GM23338 (cell line): Measurements from ENCODE around the gene WDCP. TPM values are rescaled to one million over a fixed set of nuclear protein-coding genes. Genes with fewer than 3 reads are reported as not detected.
A peak's percentile ranks its signal among the peaks of the same experiment; 100 is the strongest.

Experiments used
- ATAC-seq: fragments of 200-7000 bp; cut with Tn5 transposase; 3 replicates; pipeline ENCODE4 v1.9.1; 2020
- DNase-seq: peaks from one replicate; pipeline ENCODE4 v3.0.0-alpha.2; 2015; ENCODE audit warnings: low spot score
- H2AFZ ChIP-seq: fragments of 200-600 bp; sonication (generic); 2 replicates; pipeline ENCODE4 v1.8.0; 2016; ENCODE audit warnings: antibody characterized with exemption, mild to moderate bottlenecking, moderate library complexity
- H3F3A ChIP-seq: fragments of 200-600 bp; sonication (generic); replicated peaks from 2 replicates; pipeline ENCODE4 v1.8.0; 2017; ENCODE audit warnings: antibody characterized with exemption, mixed run types, low read depth
- H3K27ac ChIP-seq: fragments of 200-600 bp; sonication (generic); 2 replicates; pipeline ENCODE4 v1.6.1; 2016; ENCODE audit warnings: low read depth
- H3K27me3 ChIP-seq: fragments of 200-600 bp; sonication (generic); 2 replicates; pipeline ENCODE4 v1.8.0; 2016; ENCODE audit warnings: mild to moderate bottlenecking, mixed run types, moderate library complexity; ENCODE audit not compliant: insufficient read depth
- H3K36me3 ChIP-seq: fragments of 200-600 bp; sonication (generic); 2 replicates; pipeline ENCODE4 v1.8.0; 2016; ENCODE audit warnings: mild to moderate bottlenecking; ENCODE audit not compliant: insufficient read depth
- H3K4me1 ChIP-seq: fragments of 200-600 bp; sonication (generic); 2 replicates; pipeline ENCODE4 v1.8.0; 2016; ENCODE audit warnings: mild to moderate bottlenecking, moderate library complexity; ENCODE audit not compliant: insufficient read depth
- H3K4me2 ChIP-seq: fragments of 200-600 bp; sonication (generic); 2 replicates; pipeline ENCODE4 v1.7.1; 2017; ENCODE audit warnings: mixed run types
- H3K4me3 ChIP-seq: fragments of 200-600 bp; sonication (generic); 2 replicates; pipeline ENCODE4 v1.6.1; 2016; ENCODE audit warnings: mixed run types
- H3K79me2 ChIP-seq: fragments of 200-600 bp; sonication (generic); replicated peaks from 2 replicates; pipeline ENCODE4 v1.8.0; 2017; ENCODE audit warnings: mild to moderate bottlenecking; ENCODE audit not compliant: insufficient read depth
- H3K9me2 ChIP-seq: fragments of 200-600 bp; sonication (generic); 2 replicates; pipeline ENCODE4 v1.8.0; 2017; ENCODE audit not compliant: insufficient read depth
- H4K20me1 ChIP-seq: fragments of 200-600 bp; sonication (generic); replicated peaks from 2 replicates; pipeline ENCODE4 v1.8.0; 2017; ENCODE audit warnings: mild to moderate bottlenecking; ENCODE audit not compliant: insufficient read depth
- H3K27ac Mint-ChIP-seq: 2 replicates; pipeline ENCODE4 v1.8.0; 2020; ENCODE audit warnings: inconsistent platforms, mild to moderate bottlenecking, moderate library complexity, mixed read lengths
- H3K27me3 Mint-ChIP-seq: 3 replicates; pipeline ENCODE4 v1.8.0; 2022; ENCODE audit warnings: low read depth, mild to moderate bottlenecking, moderate library complexity, mixed read lengths, inconsistent platforms; ENCODE audit not compliant: insufficient read depth, poor library complexity
- H3K36me3 Mint-ChIP-seq: 3 replicates; pipeline ENCODE4 v1.8.0; 2021; ENCODE audit warnings: low read depth, mild to moderate bottlenecking, inconsistent platforms, moderate library complexity, mixed read lengths
- H3K4me1 Mint-ChIP-seq: 3 replicates; pipeline ENCODE4 v1.8.0; 2020; ENCODE audit warnings: mild to moderate bottlenecking, inconsistent platforms, mixed read lengths
- H3K4me3 Mint-ChIP-seq: 3 replicates; pipeline ENCODE4 v1.8.0; 2021; ENCODE audit warnings: moderate library complexity, mild to moderate bottlenecking, inconsistent platforms, mixed read lengths
- H3K9me3 Mint-ChIP-seq: 3 replicates; pipeline ENCODE4 v1.8.0; 2020; ENCODE audit warnings: moderate library complexity, mild to moderate bottlenecking, inconsistent platforms, mixed read lengths
- CREB1 ChIP-seq: fragments of 250-450 bp; sonication (Bioruptor Pico); IDR thresholded peaks from 2 replicates; pipeline ENCODE4 v1.5.0; 2020; ENCODE audit warnings: low read depth, mild to moderate bottlenecking, moderate library complexity
- ETS1 ChIP-seq: IDR thresholded peaks from 2 replicates; pipeline ENCODE4 v1.6.1; 2016; ENCODE audit warnings: antibody characterized with exemption
- EZH2 ChIP-seq: fragments of 200-600 bp; sonication (generic); IDR thresholded peaks from one replicate; pipeline ENCODE4 v1.8.0; 2017; ENCODE audit warnings: antibody characterized with exemption, mild to moderate bottlenecking, low read depth; ENCODE audit not compliant: unreplicated experiment
- JUNB ChIP-seq: IDR thresholded peaks from one replicate; pipeline ENCODE4 v1.6.1; 2016; ENCODE audit warnings: antibody characterized with exemption; ENCODE audit not compliant: unreplicated experiment
- NANOG ChIP-seq: IDR thresholded peaks from 2 replicates; pipeline ENCODE4 v1.6.1; 2016; ENCODE audit warnings: antibody characterized with exemption, borderline replicate concordance
- STAT1 ChIP-seq: IDR thresholded peaks from one replicate; pipeline ENCODE4 v1.6.1; 2016; ENCODE audit warnings: antibody characterized with exemption; ENCODE audit not compliant: unreplicated experiment
- ZNF114 ChIP-seq: fragments of 250-450 bp; sonication (Bioruptor Pico); IDR thresholded peaks from 2 replicates; pipeline ENCODE4 v1.5.0; 2020; ENCODE audit warnings: mild to moderate bottlenecking, moderate library complexity
- ZNF331 ChIP-seq: fragments of 250-450 bp; sonication (Bioruptor Pico); IDR thresholded peaks from 2 replicates; pipeline ENCODE4 v1.5.0; 2020; ENCODE audit warnings: low read depth, mild to moderate bottlenecking, moderate library complexity
- ZNF462 ChIP-seq: fragments of 250-450 bp; sonication (Bioruptor Pico); IDR thresholded peaks from 2 replicates; pipeline ENCODE4 v1.5.0; 2020; ENCODE audit warnings: mild to moderate bottlenecking, moderate library complexity
- polyA plus RNA-seq: library from polyadenylated mRNA; unstranded; fragments of >200 nt; fragmentation: Nextera tagmentation; extraction: Ambion mirVana; gene quantifications from 2 replicates; pipeline ENCODE4 v1.2.1, GENCODE V29; 2016
- total RNA-seq: library from RNA; depleted of rRNA; stranded (reverse); fragments of >200 nt; shearing (Covaris generic); gene quantifications from 2 replicates; pipeline ENCODE4 v1.2.3, GENCODE V29; 2014
- TF ChIP-seq, protein P1 (sequence below), 2 experiments: fragments of 200-600 bp in 1 of 2; sonication (generic) in 1 of 2; conservative IDR thresholded peaks; 2 replicates each; pipeline versions ENCODE4 v1.5.1 to v1.6.1; 2016 to 2017; ENCODE audit warnings: antibody characterized with exemption in 2 of 2, low read depth in 2 of 2, mild to moderate bottlenecking in 2 of 2, moderate library complexity in 1 of 2

Gene WDCP
- total and polyA plus RNA-seq, 2 experiments from 2014 or later = 10.5 to 28.6 TPM

- TF ChIP-seq ZNF462 (CRISPR knock-in tag) = no peak
- TF ChIP-seq, protein P1, sequence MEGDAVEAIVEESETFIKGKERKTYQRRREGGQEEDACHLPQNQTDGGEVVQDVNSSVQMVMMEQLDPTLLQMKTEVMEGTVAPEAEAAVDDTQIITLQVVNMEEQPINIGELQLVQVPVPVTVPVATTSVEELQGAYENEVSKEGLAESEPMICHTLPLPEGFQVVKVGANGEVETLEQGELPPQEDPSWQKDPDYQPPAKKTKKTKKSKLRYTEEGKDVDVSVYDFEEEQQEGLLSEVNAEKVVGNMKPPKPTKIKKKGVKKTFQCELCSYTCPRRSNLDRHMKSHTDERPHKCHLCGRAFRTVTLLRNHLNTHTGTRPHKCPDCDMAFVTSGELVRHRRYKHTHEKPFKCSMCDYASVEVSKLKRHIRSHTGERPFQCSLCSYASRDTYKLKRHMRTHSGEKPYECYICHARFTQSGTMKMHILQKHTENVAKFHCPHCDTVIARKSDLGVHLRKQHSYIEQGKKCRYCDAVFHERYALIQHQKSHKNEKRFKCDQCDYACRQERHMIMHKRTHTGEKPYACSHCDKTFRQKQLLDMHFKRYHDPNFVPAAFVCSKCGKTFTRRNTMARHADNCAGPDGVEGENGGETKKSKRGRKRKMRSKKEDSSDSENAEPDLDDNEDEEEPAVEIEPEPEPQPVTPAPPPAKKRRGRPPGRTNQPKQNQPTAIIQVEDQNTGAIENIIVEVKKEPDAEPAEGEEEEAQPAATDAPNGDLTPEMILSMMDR (conservative IDR thresholded peaks at IDR 0.05; ENCODE audit: low read depth in 2 of 2) = no peak
- no peak for TF ChIP-seq EZH2
- TF ChIP-seq NANOG = no peak
- no peak for TF ChIP-seq JUNB
- no peak for TF ChIP-seq STAT1
- TF ChIP-seq ZNF331 (CRISPR knock-in tag) = no peak
Measured at GRCh38 chr2:24026233-24026632, 21.0 kb downstream of the WDCP start (continued).

DNA sequence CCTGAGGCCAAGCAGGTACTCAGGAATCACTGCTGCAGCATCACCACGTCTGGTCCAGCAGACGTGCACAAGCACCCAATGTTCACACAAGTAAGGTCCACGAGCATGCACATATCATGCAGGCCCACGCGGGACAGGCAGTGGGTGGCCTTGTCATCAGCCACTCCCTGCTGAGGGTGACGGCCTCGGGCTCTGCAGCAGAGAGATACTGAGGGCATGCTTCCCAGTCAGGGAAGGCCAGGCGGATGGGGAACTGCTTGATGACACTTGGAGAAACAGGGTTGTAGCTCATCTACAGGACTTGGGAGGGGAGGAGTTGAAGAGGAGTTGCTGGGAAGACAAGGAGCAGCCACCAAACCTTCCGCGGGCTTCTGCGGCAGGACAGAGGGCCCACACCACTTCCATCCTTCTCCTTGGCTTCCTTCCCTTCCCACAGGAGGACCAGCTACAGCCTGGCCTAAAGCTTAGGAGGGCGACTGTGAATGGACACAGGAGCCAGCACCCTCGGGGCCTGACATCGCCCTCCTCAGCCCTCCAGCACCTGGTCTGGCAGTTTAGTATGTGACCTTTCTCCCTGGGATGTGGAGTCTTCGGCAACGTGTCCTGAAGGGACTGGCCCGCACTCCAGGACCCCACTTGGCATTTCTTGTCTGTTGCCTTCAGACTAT, 22.1 kb downstream of the WDCP start:
- Mint-ChIP-seq H3K9me3 (peaks cover 3% of the 10 kb centered on the region; the same call in 2 of the 3 replicates), H3K36me3 (peaks cover 58% of the 10 kb centered on the region), H3K4me1 (peaks cover 51% of the 10 kb centered on the region), H3K4me3 (no peak overlapping the region), H3K27me3 (peaks cover 21% of the 10 kb centered on the region), H3K27ac (peak overlapping the region; percentile 99)
- H4K20me1 ChIP-seq = no peaks in the 10 kb centered on the region
- H3K27me3 ChIP-seq = no peaks in the 10 kb centered on the region
- peaks cover 39% of the 10 kb centered on the region for H3K4me1 ChIP-seq
- H3K9me2 ChIP-seq = no peaks in the 10 kb centered on the region
- DNase-seq (no peak), ATAC-seq (no peak)
- peaks cover 10% of the 10 kb centered on the region for H3K36me3 ChIP-seq
- H2AFZ ChIP-seq = no peak overlapping the region
- 0 out of 2 replicates have a peak, but pooled peaks cover 5% of the 10 kb centered on the region for H3F3A ChIP-seq
- peak overlapping the region; percentile 67; the same call in 1 of the 2 replicates for H3K4me2 ChIP-seq
- H3K4me3 ChIP-seq = no peak overlapping the region
- H3K79me2 ChIP-seq = peaks cover 21% of the 10 kb centered on the region; the same call in 1 of the 2 replicates
- H3K27ac ChIP-seq = peak overlapping the region; percentile 81
- no peak for TF ChIP-seq CREB1 (CRISPR knock-in tag)
- TF ChIP-seq ZNF114 (CRISPR knock-in tag) = no peak
- no peak for TF ChIP-seq ETS1
- no peak for TF ChIP-seq JUNB
- TF ChIP-seq ZNF331 (CRISPR knock-in tag) = no peak
